Large intestine (tissue), 3 donors: Measurements from ENCODE around the gene MRC1. TPM values are rescaled to one million over a fixed set of nuclear protein-coding genes. Genes with fewer than 3 reads are reported as not detected.
"Not testable (repeated sequence)": the region's sequence is repeated elsewhere in the genome, so short reads cannot be mapped to it uniquely, and the experiment has no call there.

Source experiments
- DNase-seq, 2 donors: peaks; one replicate each; pipeline versions ENCODE4 v3.0.0 to v3.0.0-alpha.2; 2013
- H3K27ac ChIP-seq: one replicate; pipeline ENCODE4 v1.5.1; 2013; ENCODE audit warnings: low read length
- H3K27me3 ChIP-seq: 2 replicates; pipeline ENCODE4 v1.6.1; 2013; ENCODE audit warnings: low read length; ENCODE audit not compliant: control insufficient read depth, insufficient read depth
- H3K36me3 ChIP-seq: 2 replicates; pipeline ENCODE4 v1.6.1; 2013; ENCODE audit warnings: low read length; ENCODE audit not compliant: control insufficient read depth, insufficient read depth
- H3K4me1 ChIP-seq: one replicate; pipeline ENCODE4 v1.6.1; 2013; ENCODE audit warnings: low read length; ENCODE audit not compliant: control insufficient read depth, insufficient read depth
- H3K4me3 ChIP-seq: one replicate; pipeline ENCODE4 v1.5.1; 2013; ENCODE audit warnings: low read length
- H3K9me3 ChIP-seq: one replicate; pipeline ENCODE4 v1.6.1; 2013; ENCODE audit warnings: mild to moderate bottlenecking, low read depth, low read length, moderate library complexity; ENCODE audit not compliant: control insufficient read depth
- WGBS: methylation state at CpG from one replicate; pipeline ENCODE4 v1.1.5; 2013; ENCODE audit warnings: low lambda C conversion rate; ENCODE audit not compliant: insufficient coverage; 5-methylcytosine and 5-hydroxymethylcytosine counted together
- polyA plus RNA-seq: library from polyadenylated mRNA; unstranded; fragments of 120-200 nt; gene quantifications from one replicate; pipeline ENCODE4 v1.2.1, GENCODE V29; 2013

The MRC1 gene
- polyA plus RNA-seq, 1 donor, result 12.2 TPM

GRCh38 chr10:17915181-17915580 is 106.0 kb downstream of the MRC1 start:
- H3K27me3 ChIP-seq, result no peaks in the 10 kb centered on the region
- no peak for DNase-seq
- no peaks in the 10 kb centered on the region for H3K36me3 ChIP-seq
- H3K9me3 ChIP-seq, result peaks cover 6% of the 10 kb centered on the region
- WGBS, result no CpG with 5 or more reads among the region's 4 CpGs
- no peak overlapping the region for H3K27ac ChIP-seq
- H3K4me1 ChIP-seq, result no peaks in the 10 kb centered on the region
- H3K4me3 ChIP-seq, result no peak overlapping the region

- Histone ChIP-seq H3K4me3 (no peak overlapping the region), H3K4me1 (no peaks in the 10 kb centered on the region), H3K36me3 (no peaks in the 10 kb centered on the region), H3K27me3 (no peaks in the 10 kb centered on the region), H3K9me3 (peaks cover 6% of the 10 kb centered on the region), H3K27ac (no peak overlapping the region)
- no peak for DNase-seq
- 100% methylated on average over 1 of the region's 12 CpGs for WGBS
Observed at GRCh38 chr10:17918187-17918903, 109.2 kb downstream of the MRC1 start.

- Histone ChIP-seq H3K27me3 (no peaks in the 10 kb centered on the region), H3K9me3 (peaks cover 6% of the 10 kb centered on the region), H3K4me1 (no peaks in the 10 kb centered on the region), H3K36me3 (no peaks in the 10 kb centered on the region), H3K27ac (no peak overlapping the region), H3K4me3 (no peak overlapping the region)
- no peak for DNase-seq
- WGBS, result no CpG with 5 or more reads among the region's 3 CpGs
Observed at GRCh38 chr10:17921378-17921777, 112.2 kb downstream of the MRC1 start.

GRCh38 chr10:17923728-17924127 is 114.6 kb downstream of the MRC1 start:
- Histone ChIP-seq H3K4me3 (no peak overlapping the region), H3K27me3 (no peaks in the 10 kb centered on the region), H3K27ac (no peak overlapping the region), H3K9me3 (no peaks in the 10 kb centered on the region), H3K36me3 (no peaks in the 10 kb centered on the region), H3K4me1 (no peaks in the 10 kb centered on the region)
- DNase-seq, result no peak
- WGBS, result no CpG with 5 or more reads among the region's 4 CpGs

GRCh38 chr10:17943033-17943745 is 134.0 kb downstream of the MRC1 start:
- no peaks in the 10 kb centered on the region for H3K9me3 ChIP-seq
- no CpG with 5 or more reads among the region's 3 CpGs for WGBS
- H3K27ac ChIP-seq, result no peak overlapping the region
- H3K4me3 ChIP-seq, result no peak overlapping the region
- H3K4me1 ChIP-seq, result no peaks in the 10 kb centered on the region
- no peak for DNase-seq
- H3K27me3 ChIP-seq, result no peaks in the 10 kb centered on the region
- no peaks in the 10 kb centered on the region for H3K36me3 ChIP-seq

- not testable (repeated sequence) for H3K27me3 ChIP-seq
Observed at GRCh38 chr10:17950269-17950668, 141.1 kb downstream of the MRC1 start.

GRCh38 chr10:17950726-17951125 is 141.6 kb downstream of the MRC1 start:
- no CpG with 5 or more reads among the region's 22 CpGs for WGBS
- DNase-seq, result no peak
- Histone ChIP-seq H3K4me3 (no peak overlapping the region), H3K27me3 (no peaks in the 10 kb centered on the region), H3K4me1 (no peaks in the 10 kb centered on the region), H3K27ac (no peak overlapping the region), H3K36me3 (no peaks in the 10 kb centered on the region), H3K9me3 (peaks cover 3% of the 10 kb centered on the region)

More at GRCh38 chr10:17950269-17950668, 141.1 kb downstream of the MRC1 start:
- H3K27ac ChIP-seq, H3K9me3 ChIP-seq, H3K36me3 ChIP-seq, H3K4me1 ChIP-seq, H3K4me3 ChIP-seq, DNase-seq: not testable (repeated sequence)
- no CpG with 5 or more reads among the region's 7 CpGs for WGBS

- 10% methylated on average over 2 of the region's 3 CpGs for WGBS
- H3K9me3 ChIP-seq, result peaks cover 3% of the 10 kb centered on the region
Observed at GRCh38 chr10:17951868-17952371, 142.8 kb downstream of the MRC1 start, which contains the start of gene SLC39A12. Gene SLC39A12 (plus strand): TSS chr10:17951918. CDS start chr10:17953277, 1,359 bp downstream.

GRCh38 chr10:17954372-17954771 is 145.2 kb downstream of the MRC1 start:
- H3K27ac ChIP-seq, H3K27me3 ChIP-seq, H3K9me3 ChIP-seq, H3K4me3 ChIP-seq, H3K36me3 ChIP-seq, DNase-seq, H3K4me1 ChIP-seq: not testable (repeated sequence)
- WGBS, result 85% methylated on average over 2 of the region's 10 CpGs

More at GRCh38 chr10:17951868-17952371, 142.8 kb downstream of the MRC1 start, which contains the start of gene SLC39A12:
- Histone ChIP-seq H3K27ac (no peak within 1 kb of the TSS), H3K27me3 (peaks cover 3% of the 10 kb centered on the region), H3K4me1 (no peaks in the 10 kb centered on the region), H3K4me3 (no peak within 1 kb of the TSS), H3K36me3 (no peaks in the 10 kb centered on the region)
- DNase-seq, result no peak

GRCh38 chr10:17954861-17955260 is 145.7 kb downstream of the MRC1 start:
- Histone ChIP-seq H3K4me3 (no peak overlapping the region), H3K27ac (no peak overlapping the region), H3K27me3 (peaks cover 5% of the 10 kb centered on the region), H3K4me1 (no peaks in the 10 kb centered on the region), H3K36me3 (no peaks in the 10 kb centered on the region), H3K9me3 (peaks cover 3% of the 10 kb centered on the region)
- whole genome bisulfite sequencing, result no CpG with 5 or more reads among the region's 2 CpGs
- DNase-seq, result no peak
